HepG2 (cell line): ENCODE results near the gene ANAPC16. TPM values are rescaled to one million over a fixed set of nuclear protein-coding genes. Genes with fewer than 3 reads are reported as not detected.

Source experiments
- CHD4 ChIP-seq: fragments of 200-600 bp; sonication (generic); IDR thresholded peaks from 2 replicates; pipeline ENCODE4 v1.7.0; 2017; ENCODE audit warnings: mild to moderate bottlenecking, low read length, borderline replicate concordance
- KLF12 ChIP-seq: sonication (generic); formaldehyde crosslinking; IDR thresholded peaks from 2 replicates; pipeline ENCODE4 v1.4.0; 2020; ENCODE audit warnings: missing genetic modification reagents, borderline replicate concordance
- SMARCE1 ChIP-seq: fragments of 450-650 bp; IDR thresholded peaks from 2 replicates; pipeline ENCODE4 v1.6.1; 2017; ENCODE audit warnings: borderline replicate concordance
- SRSF1 ChIP-seq: fragments of 200-400 bp; formaldehyde crosslinking; optimal IDR thresholded peaks from 2 replicates; pipeline ENCODE3; 2017; ENCODE audit warnings: mild to moderate bottlenecking, low read depth, low read length, moderate library complexity
- TRIM24 ChIP-seq: sonication (generic); formaldehyde crosslinking; IDR thresholded peaks from 2 replicates; pipeline ENCODE4 v1.8.0; 2022; ENCODE audit warnings: mild to moderate bottlenecking, missing genetic modification reagents
- ZBTB42 ChIP-seq: sonication (generic); formaldehyde crosslinking; IDR thresholded peaks from 2 replicates; pipeline ENCODE4 v1.5.0; 2020; ENCODE audit warnings: mild to moderate bottlenecking, missing genetic modification reagents
- ZNF251 ChIP-seq: sonication (generic); formaldehyde crosslinking; IDR thresholded peaks from 2 replicates; pipeline ENCODE4 v1.9.0; 2021; ENCODE audit warnings: mild to moderate bottlenecking, missing genetic modification reagents
- ZNF329 ChIP-seq: sonication (generic); formaldehyde crosslinking; IDR thresholded peaks from 2 replicates; pipeline ENCODE4 v1.9.0; 2021; ENCODE audit warnings: low read depth, mild to moderate bottlenecking, missing genetic modification reagents
- ZNF343 ChIP-seq: sonication (generic); formaldehyde crosslinking; IDR thresholded peaks from 2 replicates; pipeline ENCODE4 v1.4.0; 2020; ENCODE audit warnings: mild to moderate bottlenecking, missing genetic modification reagents
- polyA plus RNA-seq, 8 experiments: library from polyadenylated mRNA; depleted of rRNA in 3 of 8; stranded (reverse) in 7 of 8; unstranded in 1 of 8; fragments of >200 nt; fragmentation: Illumina TruSeq in 4 of 8; extraction: Trizol in 4 of 8; gene quantifications; 2 replicates each; pipeline versions ENCODE4 v1.2.1 to v1.2.3, GENCODE V29; 2011 to 2016; ENCODE audit warnings: low read depth in 4 of 8, missing spikeins in 1 of 8, mixed read lengths in 1 of 8; ENCODE audit not compliant: insufficient read depth in 1 of 8
- total RNA-seq, 5 experiments: library from RNA; depleted of rRNA; stranded (reverse); fragments of >200 nt; fragmentation: Illumina TruSeq; extraction: Trizol; gene quantifications; 2 replicates each; pipeline ENCODE4 v1.2.3, GENCODE V29; 2016; ENCODE audit warnings: low read depth in 1 of 5
- TF ChIP-seq, protein P1 (sequence below): sonication (generic); formaldehyde crosslinking; IDR thresholded peaks from 2 replicates; pipeline ENCODE4 v1.4.0; 2020; ENCODE audit warnings: missing genetic modification reagents
- TF ChIP-seq, protein P2 (sequence below): sonication (generic); formaldehyde crosslinking; conservative IDR thresholded peaks from 2 replicates; pipeline ENCODE4 v1.8.0; 2022; ENCODE audit warnings: mild to moderate bottlenecking, moderate library complexity, missing genetic modification reagents
- TF ChIP-seq, protein P3 (sequence below): sonication (generic); formaldehyde crosslinking; IDR thresholded peaks from 2 replicates; pipeline ENCODE4 v1.5.1; 2020; ENCODE audit warnings: missing genetic modification reagents, mild to moderate bottlenecking, borderline replicate concordance
- TF ChIP-seq, protein P4 (sequence below): fragments of 450-650 bp; IDR thresholded peaks from 2 replicates; pipeline ENCODE4 v1.6.1; 2017; ENCODE audit warnings: mild to moderate bottlenecking
- TF ChIP-seq, protein P5 (sequence below): sonication (generic); formaldehyde crosslinking; IDR thresholded peaks from 2 replicates; pipeline ENCODE4 v1.5.1; 2020; ENCODE audit warnings: mild to moderate bottlenecking, missing genetic modification reagents

The ANAPC16 gene
- total and polyA plus RNA-seq, 2 of the 13 experiments (the other 11 are each of a cell fraction or from before 2014, with no cell fraction given): 74.8 to 89.4 TPM

DNA sequence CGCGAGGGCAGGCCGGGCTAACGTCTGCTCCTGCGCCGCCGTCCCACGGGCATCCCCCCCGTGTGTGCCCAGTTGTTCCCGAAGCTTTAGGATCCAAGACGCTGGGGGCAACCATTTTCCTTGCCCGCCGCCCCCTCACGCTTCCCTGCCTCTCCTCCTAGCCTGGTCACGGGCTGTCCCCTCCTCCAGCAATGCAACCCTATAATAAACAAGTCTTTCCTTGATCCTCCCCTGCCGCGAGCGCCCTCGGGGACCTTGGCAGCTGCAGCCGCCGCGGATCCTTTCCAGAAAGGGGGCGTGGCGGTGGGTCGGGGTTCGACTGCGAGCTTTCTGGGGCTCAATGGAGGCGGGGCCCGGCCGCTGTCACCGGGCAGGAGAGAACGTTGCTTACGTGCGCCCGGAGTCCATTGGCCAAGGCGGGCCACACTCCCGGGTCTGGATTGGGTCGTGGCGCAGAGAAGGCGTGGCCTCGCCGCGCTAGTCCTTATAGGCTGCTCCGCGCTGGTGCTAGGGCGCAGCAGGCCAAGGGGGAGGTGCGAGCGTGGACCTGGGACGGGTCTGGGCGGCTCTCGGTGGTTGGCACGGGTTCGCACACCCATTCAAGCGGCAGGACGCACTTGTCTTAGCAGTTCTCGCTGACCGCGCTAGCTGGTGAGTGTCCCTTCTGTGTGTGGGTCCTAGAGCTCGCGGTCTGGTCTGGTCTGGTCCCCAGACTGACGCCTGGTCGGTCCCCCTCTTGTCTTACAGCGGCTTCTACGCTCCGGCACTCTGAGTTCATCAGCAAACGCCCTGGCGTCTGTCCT, 57.8 kb downstream of the ANAPC16 start, which contains the start of gene DDIT4 (continued):
- TF ChIP-seq, protein P1, sequence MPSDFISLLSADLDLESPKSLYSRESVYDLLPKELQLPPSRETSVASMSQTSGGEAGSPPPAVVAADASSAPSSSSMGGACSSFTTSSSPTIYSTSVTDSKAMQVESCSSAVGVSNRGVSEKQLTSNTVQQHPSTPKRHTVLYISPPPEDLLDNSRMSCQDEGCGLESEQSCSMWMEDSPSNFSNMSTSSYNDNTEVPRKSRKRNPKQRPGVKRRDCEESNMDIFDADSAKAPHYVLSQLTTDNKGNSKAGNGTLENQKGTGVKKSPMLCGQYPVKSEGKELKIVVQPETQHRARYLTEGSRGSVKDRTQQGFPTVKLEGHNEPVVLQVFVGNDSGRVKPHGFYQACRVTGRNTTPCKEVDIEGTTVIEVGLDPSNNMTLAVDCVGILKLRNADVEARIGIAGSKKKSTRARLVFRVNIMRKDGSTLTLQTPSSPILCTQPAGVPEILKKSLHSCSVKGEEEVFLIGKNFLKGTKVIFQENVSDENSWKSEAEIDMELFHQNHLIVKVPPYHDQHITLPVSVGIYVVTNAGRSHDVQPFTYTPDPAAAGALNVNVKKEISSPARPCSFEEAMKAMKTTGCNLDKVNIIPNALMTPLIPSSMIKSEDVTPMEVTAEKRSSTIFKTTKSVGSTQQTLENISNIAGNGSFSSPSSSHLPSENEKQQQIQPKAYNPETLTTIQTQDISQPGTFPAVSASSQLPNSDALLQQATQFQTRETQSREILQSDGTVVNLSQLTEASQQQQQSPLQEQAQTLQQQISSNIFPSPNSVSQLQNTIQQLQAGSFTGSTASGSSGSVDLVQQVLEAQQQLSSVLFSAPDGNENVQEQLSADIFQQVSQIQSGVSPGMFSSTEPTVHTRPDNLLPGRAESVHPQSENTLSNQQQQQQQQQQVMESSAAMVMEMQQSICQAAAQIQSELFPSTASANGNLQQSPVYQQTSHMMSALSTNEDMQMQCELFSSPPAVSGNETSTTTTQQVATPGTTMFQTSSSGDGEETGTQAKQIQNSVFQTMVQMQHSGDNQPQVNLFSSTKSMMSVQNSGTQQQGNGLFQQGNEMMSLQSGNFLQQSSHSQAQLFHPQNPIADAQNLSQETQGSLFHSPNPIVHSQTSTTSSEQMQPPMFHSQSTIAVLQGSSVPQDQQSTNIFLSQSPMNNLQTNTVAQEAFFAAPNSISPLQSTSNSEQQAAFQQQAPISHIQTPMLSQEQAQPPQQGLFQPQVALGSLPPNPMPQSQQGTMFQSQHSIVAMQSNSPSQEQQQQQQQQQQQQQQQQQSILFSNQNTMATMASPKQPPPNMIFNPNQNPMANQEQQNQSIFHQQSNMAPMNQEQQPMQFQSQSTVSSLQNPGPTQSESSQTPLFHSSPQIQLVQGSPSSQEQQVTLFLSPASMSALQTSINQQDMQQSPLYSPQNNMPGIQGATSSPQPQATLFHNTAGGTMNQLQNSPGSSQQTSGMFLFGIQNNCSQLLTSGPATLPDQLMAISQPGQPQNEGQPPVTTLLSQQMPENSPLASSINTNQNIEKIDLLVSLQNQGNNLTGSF: peak; percentile 90
- TF ChIP-seq ZBTB42 (CRISPR knock-in tag): no peak
- TF ChIP-seq, protein P2, sequence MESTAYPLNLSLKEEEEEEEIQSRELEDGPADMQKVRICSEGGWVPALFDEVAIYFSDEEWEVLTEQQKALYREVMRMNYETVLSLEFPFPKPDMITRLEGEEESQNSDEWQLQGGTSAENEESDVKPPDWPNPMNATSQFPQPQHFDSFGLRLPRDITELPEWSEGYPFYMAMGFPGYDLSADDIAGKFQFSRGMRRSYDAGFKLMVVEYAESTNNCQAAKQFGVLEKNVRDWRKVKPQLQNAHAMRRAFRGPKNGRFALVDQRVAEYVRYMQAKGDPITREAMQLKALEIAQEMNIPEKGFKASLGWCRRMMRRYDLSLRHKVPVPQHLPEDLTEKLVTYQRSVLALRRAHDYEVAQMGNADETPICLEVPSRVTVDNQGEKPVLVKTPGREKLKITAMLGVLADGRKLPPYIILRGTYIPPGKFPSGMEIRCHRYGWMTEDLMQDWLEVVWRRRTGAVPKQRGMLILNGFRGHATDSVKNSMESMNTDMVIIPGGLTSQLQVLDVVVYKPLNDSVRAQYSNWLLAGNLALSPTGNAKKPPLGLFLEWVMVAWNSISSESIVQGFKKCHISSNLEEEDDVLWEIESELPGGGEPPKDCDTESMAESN (CRISPR knock-in tag): peak; percentile 70; the same call in 1 of the 2 replicates
- TF ChIP-seq ZNF343 (CRISPR knock-in tag): 0 out of 2 replicates have a peak, but pooled peaks have one; percentile 48
- peak; percentile 97 for TF ChIP-seq KLF12 (CRISPR knock-in tag)
- TF ChIP-seq CHD4: no peak; the same call in 1 of the 2 replicates
- TF ChIP-seq ZNF329: peak; percentile 92
- TF ChIP-seq SMARCE1: no peak
- TF ChIP-seq, protein P3, sequence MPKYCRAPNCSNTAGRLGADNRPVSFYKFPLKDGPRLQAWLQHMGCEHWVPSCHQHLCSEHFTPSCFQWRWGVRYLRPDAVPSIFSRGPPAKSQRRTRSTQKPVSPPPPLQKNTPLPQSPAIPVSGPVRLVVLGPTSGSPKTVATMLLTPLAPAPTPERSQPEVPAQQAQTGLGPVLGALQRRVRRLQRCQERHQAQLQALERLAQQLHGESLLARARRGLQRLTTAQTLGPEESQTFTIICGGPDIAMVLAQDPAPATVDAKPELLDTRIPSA (CRISPR knock-in tag): peak; percentile 87; the same call in 1 of the 2 replicates
- TF ChIP-seq, protein P4, sequence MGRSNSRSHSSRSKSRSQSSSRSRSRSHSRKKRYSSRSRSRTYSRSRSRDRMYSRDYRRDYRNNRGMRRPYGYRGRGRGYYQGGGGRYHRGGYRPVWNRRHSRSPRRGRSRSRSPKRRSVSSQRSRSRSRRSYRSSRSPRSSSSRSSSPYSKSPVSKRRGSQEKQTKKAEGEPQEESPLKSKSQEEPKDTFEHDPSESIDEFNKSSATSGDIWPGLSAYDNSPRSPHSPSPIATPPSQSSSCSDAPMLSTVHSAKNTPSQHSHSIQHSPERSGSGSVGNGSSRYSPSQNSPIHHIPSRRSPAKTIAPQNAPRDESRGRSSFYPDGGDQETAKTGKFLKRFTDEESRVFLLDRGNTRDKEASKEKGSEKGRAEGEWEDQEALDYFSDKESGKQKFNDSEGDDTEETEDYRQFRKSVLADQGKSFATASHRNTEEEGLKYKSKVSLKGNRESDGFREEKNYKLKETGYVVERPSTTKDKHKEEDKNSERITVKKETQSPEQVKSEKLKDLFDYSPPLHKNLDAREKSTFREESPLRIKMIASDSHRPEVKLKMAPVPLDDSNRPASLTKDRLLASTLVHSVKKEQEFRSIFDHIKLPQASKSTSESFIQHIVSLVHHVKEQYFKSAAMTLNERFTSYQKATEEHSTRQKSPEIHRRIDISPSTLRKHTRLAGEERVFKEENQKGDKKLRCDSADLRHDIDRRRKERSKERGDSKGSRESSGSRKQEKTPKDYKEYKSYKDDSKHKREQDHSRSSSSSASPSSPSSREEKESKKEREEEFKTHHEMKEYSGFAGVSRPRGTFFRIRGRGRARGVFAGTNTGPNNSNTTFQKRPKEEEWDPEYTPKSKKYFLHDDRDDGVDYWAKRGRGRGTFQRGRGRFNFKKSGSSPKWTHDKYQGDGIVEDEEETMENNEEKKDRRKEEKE: no peak
- no peak for TF ChIP-seq TRIM24
- peak; percentile 94 for TF ChIP-seq SRSF1
- TF ChIP-seq ZNF251 (CRISPR knock-in tag): no peak
- TF ChIP-seq, protein P5, sequence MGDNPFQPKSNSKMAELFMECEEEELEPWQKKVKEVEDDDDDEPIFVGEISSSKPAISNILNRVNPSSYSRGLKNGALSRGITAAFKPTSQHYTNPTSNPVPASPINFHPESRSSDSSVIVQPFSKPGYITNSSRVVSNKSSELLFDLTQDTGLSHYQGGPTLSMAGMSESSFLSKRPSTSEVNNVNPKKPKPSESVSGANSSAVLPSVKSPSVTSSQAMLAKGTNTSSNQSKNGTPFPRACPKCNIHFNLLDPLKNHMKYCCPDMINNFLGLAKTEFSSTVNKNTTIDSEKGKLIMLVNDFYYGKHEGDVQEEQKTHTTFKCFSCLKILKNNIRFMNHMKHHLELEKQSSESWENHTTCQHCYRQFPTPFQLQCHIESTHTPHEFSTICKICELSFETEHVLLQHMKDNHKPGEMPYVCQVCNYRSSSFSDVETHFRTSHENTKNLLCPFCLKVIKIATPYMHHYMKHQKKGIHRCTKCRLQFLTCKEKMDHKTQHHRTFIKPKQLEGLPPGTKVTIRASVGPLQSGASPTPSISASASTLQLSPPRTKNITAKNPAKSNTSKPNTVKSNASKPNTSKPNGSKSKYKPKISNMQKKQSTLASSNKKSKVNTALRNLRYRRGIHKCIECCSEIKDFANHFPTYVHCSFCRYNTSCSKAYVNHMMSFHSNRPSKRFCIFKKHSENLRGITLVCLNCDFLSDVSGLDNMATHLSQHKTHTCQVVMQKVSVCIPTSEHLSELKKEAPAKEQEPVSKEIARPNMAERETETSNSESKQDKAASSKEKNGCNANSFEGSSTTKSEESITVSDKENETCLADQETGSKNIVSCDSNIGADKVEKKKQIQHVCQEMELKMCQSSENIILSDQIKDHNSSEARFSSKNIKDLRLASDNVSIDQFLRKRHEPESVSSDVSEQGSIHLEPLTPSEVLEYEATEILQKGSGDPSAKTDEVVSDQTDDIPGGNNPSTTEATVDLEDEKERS (CRISPR knock-in tag): 0 out of 2 replicates have a peak, but pooled peaks have one; percentile 38
